ENCODE results near the gene ELK4.

GRCh38 chr1:205676597-205676996 lies 44.8 kb upstream of the ELK4 start:
- TF ChIP-seq TAF1 (IDR thresholded peaks at IDR 0.05; ENCODE audit: borderline replicate concordance, insufficient read depth, low read length) (no peak), REST (IDR thresholded peaks at IDR 0.05; ENCODE audit: insufficient read depth in 1 of 2, low read depth in 2 of 2, low read length in 2 of 2) (no peak), POLR2AphosphoS5 (IDR thresholded peaks at IDR 0.05; ENCODE audit: low read depth, low read length) (no peak)
